HG03103 (cell line): ENCODE data around the gene OR6C4.
"Not testable (repeated sequence)": the region's sequence is repeated elsewhere in the genome, so short reads cannot be mapped to it uniquely, and the experiment has no call there.

ENCODE experiments used
- ATAC-seq: cut with Tn5 transposase; IDR thresholded peaks from one replicate; pipeline ENCODE4 v1.9.1; 2021; ENCODE audit warnings: low read depth; ENCODE audit not compliant: unreplicated experiment

The OR6C4 gene

DNA sequence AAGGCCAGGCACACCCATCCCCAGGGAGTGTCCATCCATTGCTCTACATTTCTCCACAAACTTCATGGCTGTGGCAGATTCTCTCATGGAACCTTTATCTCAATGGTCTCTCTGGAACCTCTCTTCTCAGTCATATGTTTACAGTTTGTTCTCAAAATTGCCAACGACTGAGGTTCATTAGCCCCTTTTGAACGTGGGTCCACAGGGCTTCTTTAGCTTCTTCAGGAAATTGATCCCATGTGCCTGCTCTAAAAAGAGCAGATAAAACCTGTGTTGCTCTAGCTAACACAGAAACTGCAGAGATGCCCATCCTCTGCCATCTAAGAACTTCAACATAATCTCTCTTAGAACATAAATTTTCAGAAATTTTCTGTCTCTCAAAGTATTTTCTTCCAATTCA lies at the start of gene OR6C4:
TSS of gene OR6C4 (plus strand) at position 301 of the 400 bp plus-strand sequence. CDS start 1,625 bp downstream, outside the sequence.
- ATAC-seq: no peak

DNA sequence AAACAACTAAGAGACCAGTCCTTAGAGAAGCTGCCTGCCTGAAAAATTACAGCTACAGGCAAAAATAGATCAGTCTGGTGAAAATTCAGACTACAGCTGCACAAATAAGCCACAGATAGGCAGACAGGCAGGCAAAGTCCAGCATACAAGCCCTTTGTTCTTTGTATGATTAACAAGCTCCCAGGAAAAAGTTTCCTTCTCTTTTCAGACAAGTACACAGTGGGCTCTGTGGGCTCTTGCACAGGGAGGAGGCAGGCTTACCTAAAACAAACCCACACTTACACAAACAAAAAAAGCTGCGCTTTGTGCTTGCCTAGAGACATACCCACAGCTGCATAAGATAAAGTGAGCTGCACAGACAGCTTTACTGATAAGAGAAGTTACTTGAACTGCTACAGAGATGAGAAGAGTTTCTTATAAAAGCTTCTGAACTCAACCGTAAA lies 49.6 kb upstream of the OR6C4 start:
- ATAC-seq: no peak

- no peak for ATAC-seq
These were observed 47.8 kb upstream of the OR6C4 start for GRCh38 chr12:55501601-55502000.

GRCh38 chr12:55515696-55516095 lies 33.7 kb upstream of the OR6C4 start:
- ATAC-seq: no peak

GRCh38 chr12:55516391-55516790 lies 33.0 kb upstream of the OR6C4 start:
- no peak for ATAC-seq

DNA sequence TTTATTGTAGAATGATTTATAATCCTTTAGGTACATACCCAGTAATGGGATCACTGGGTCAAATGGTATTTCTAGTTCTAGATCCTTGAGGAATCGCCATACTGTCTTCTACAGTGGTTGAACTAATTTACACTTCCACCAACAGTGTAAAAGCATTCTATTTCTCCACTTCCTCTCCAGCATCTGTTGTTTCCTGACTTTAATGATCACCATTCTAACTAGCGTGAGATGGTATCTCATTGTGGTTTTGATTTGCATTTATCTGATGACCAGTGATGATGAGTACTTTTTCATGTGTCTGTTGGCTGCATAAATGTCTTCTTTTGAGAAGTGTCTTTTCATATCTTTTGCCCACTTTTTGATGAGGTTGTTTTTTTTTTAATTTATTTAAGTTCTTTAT lies 1.2 kb upstream of the OR6C4 start:
- ATAC-seq: not testable (repeated sequence)

- no peak for ATAC-seq
These were observed 646 bp upstream of the OR6C4 start for GRCh38 chr12:55548756-55549155.

GRCh38 chr12:55554296-55554695 lies 4.9 kb downstream of the OR6C4 start:
- no peak for ATAC-seq

DNA sequence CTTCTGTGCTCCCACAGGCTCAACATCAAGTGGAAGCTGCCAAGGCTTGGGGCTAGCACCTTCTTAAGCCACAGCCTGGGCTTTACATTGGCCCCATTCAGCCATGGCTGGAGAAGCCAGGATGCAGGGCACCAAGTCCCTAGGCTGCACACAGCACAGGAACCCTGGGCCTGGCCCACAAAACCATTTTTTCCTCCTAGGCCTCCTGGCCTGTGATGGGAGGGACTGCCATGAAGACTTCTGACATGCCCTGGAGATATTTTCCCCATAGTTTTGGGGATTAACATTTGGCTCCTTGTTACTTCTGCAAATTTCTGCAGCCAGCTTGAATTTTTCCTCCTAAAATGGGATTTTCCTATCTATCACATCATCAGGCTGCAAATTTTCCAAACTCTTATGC lies 20.7 kb downstream of the OR6C4 start:
- not testable (repeated sequence) for ATAC-seq

DNA sequence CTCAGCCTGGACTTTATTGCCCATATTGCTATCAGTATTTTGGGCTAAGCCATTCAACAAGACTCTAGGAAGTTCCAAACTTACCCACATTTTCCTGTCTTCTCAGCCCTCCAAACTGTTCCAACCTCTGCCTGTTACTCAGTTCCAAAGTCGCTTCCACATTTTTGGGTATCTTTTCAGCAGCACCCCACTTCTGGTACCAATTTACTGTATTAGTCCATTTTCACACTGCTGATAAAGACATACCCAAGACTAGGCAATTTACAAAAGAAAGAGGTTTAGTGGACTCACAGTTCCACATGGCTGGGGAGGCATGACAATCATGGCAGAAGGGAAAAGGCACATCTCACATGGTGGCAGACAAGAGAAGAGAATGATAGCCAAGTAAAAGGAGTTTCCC lies 21.3 kb downstream of the OR6C4 start:
- not testable (repeated sequence) for ATAC-seq

DNA sequence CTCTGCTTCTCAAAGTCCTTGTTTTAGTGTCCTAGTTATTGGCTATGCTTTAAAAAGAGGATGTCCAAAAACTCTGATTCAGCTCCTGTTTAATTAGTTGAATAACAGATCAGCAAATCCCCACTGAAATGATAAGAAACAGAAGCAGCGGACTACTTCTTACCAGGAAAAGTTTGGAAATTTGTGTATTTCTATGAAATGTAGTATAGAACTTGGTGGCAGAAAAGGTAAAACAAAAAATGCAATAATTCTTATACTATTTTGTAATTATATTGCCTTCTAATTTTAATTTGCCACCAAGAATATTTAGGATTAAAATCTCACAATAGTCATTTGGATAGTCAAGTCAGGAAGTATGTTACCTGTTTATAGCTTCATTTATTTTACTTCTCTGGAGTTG lies 22.8 kb downstream of the OR6C4 start, which contains the start of gene OR2AP1:
TSS of gene OR2AP1 (plus strand) at position 301 of the 400 bp plus-strand sequence. CDS start 1,947 bp downstream, outside the sequence.
- no peak for ATAC-seq

GRCh38 chr12:55582066-55582465 lies 32.7 kb downstream of the OR6C4 start:
- ATAC-seq: no peak

DNA sequence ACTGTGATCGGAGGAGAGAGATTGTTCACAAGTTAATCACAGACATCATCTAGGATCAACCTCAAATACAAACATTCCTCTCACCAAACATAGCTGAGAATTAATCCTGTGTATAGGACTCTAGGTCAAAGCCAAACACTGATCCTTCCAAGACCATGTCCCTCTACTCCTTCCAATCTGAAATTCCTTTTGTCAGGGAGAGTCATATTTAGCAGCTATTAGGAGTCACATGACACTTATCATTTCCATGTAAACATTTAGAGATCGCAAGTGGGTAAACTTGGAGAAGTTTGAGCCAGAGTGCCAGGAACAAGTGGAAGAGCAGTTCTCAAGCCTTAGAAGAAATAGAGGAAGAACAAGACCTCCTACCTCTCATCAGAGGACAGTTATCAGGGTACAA lies 36.4 kb downstream of the OR6C4 start:
- ATAC-seq: no peak

DNA sequence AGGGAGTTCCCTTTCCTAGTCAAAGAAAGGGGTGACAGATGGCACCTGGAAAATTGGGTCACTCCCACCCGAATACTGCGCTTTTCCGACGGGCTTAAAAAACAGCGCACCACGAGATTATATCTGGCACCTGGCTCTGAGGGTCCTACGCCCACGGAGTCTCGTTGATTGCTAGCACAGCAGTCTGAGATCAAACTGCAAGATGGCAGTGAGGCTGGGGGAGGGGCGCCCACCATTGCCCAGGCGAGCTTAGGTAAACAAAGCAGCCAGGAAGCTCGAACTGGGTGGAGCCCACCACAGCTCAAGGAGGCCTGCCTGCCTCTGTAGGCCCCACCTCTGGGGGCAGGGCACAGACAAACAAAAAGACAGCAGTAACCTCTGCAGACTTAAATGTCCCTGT lies 40.8 kb downstream of the OR6C4 start:
- not testable (repeated sequence) for ATAC-seq
